Body of pancreas (tissue), 4 donors: ENCODE measurements around the gene NUDT19. TPM values are rescaled to one million over a fixed set of nuclear protein-coding genes. Genes with fewer than 3 reads are reported as not detected.

ENCODE experiments used
- ATAC-seq: fragments of 150-250 bp; one replicate; pipeline ENCODE4 v1.9.1; 2016
- DNase-seq, 4 donors: peaks; one replicate each; pipeline ENCODE4 v3.0.0-alpha.2; 2019
- H3K27ac ChIP-seq, 4 donors: fragments of 200-600 bp; sonication (generic); 1 replicate in 3 of 4; 2 replicates in 1 of 4; pipeline versions ENCODE4 v1.5.1 to v1.6.1; 2016 to 2019; ENCODE audit warnings: mild to moderate bottlenecking in 1 of 4, mixed read lengths in 1 of 4, moderate library complexity in 1 of 4
- H3K27me3 ChIP-seq, 2 donors: fragments of 200-600 bp; sonication (generic); one replicate each; pipeline ENCODE4 v1.6.0; 2016; ENCODE audit warnings: mild to moderate bottlenecking in 1 of 2
- H3K36me3 ChIP-seq, 2 donors: fragments of 200-600 bp; sonication (generic); replicated peaks in 1 of 2; 2 replicates each; pipeline ENCODE4 v1.5.1; 2016; ENCODE audit warnings: low read depth in 2 of 2; ENCODE audit not compliant: insufficient read depth in 1 of 2
- H3K4me1 ChIP-seq: fragments of 200-600 bp; sonication (generic); one replicate; pipeline ENCODE4 v1.6.0; 2016
- H3K4me3 ChIP-seq, 2 donors: fragments of 200-600 bp; sonication (generic); 1 replicate in 1 of 2; 2 replicates in 1 of 2; pipeline ENCODE4 v1.5.1; 2016 to 2019
- H3K9me3 ChIP-seq, 3 donors: fragments of 200-600 bp; sonication (generic); 1 replicate in 2 of 3; 2 replicates in 1 of 3; pipeline ENCODE4 v1.5.1; 2016
- CTCF ChIP-seq, 7 experiments: fragments of 450-650 bp in 4 of 7; fragments of 200-600 bp in 3 of 7; sonication (generic) in 3 of 7; IDR thresholded peaks; one replicate each; pipeline ENCODE4 v1.5.1; 2016 to 2019; ENCODE audit warnings: antibody characterized with exemption in 7 of 7
- POLR2A ChIP-seq, 3 donors: fragments of 450-650 bp; IDR thresholded peaks; one replicate each; pipeline ENCODE4 v1.6.1; 2016; ENCODE audit warnings: antibody characterized with exemption in 3 of 3, mild to moderate bottlenecking in 2 of 3
- WGBS, 2 donors: methylation state at CpG; one replicate each; pipeline ENCODE4 v1.1.5; 2017; 5-methylcytosine and 5-hydroxymethylcytosine counted together
- intact Hi-C: fragments of 100-400 bp; cut with DNase I; formaldehyde crosslinking; loops from one replicate; pipeline ENCODE4 v1.15.1; 2023
- small RNA-seq: library from RNA; depleted of rRNA; stranded (forward); fragments of <200 nt; gene quantifications from one replicate; pipeline ENCODE3, GENCODE V24; 2016
- total RNA-seq, 2 donors: library from RNA; depleted of rRNA; stranded (reverse); fragments of >200 nt; gene quantifications; one replicate each; pipeline ENCODE4 v1.1.0, GENCODE V29; 2016

NUDT19 gene
- total RNA-seq, 2 donors from 2014 or later: 2.3 to 3.9 TPM

DNA sequence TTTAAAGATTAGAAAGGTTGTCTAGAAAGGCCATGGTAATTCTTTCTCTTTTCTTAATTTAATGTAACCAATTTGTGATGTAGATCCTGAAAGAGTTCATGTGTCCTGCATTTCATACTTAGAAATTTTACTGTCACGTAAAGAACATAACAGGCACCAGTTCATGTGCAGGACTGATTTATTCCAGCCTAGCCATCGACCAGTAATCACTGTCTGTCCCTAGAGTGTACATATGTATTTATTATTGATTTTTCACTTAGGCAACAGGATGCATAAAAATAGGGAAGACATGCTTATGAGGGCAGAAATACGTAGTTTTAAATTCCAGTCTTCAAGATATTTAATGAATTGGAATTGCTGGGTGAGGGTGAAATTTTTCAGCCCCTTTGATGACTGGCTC is 65.6 kb downstream of the NUDT19 start:
- TF ChIP-seq POLR2A (IDR thresholded peaks at IDR 0.05) (no peak), CTCF (IDR thresholded peaks at IDR 0.05) (no peak)
- no peak for ATAC-seq

More for the DNA sequence above, 65.6 kb downstream of the NUDT19 start:
- H3K9me3 ChIP-seq: no peaks in the 10 kb centered on the region
- WGBS, 2 donors: 70 to 73% methylated on average over 3 of the region's 3 CpGs
- no peak overlapping the region for H3K27ac ChIP-seq
- no peaks in the 10 kb centered on the region for H3K4me1 ChIP-seq
- H3K27me3 ChIP-seq: no peaks in the 10 kb centered on the region
- H3K4me3 ChIP-seq: no peak overlapping the region
- no peaks in the 10 kb centered on the region for H3K36me3 ChIP-seq
- DNase-seq: no peak
- intact Hi-C loops: no loop called here

Small RNA genes within 50 kb of the gene (small RNA-seq; reads per million reads assigned to genes)
- not detected for gene RN7SL789P

Other genes starting within 250 kb of the NUDT19 start
- 10 to 100 TPM; 47.5 to 53.7 TPM for gene PDCD5, start 110.6 kb upstream of the NUDT19 start, total RNA-seq
- gene ANKRD27, start 16.6 kb upstream of the NUDT19 start, total RNA-seq: 10 to 100 TPM in 1 of 2 donors, 1 to 10 TPM in 1; 9.6 to 16.2 TPM
- gene RGS9BP, start 16.0 kb upstream of the NUDT19 start, total RNA-seq: not detected
- gene TDRD12, start 27.9 kb downstream of the NUDT19 start, total RNA-seq: under 1 TPM in 1 of 2 donors, not detected in 1; 0.52 TPM
- gene SLC7A9, start 177.9 kb downstream of the NUDT19 start, total RNA-seq: not detected